SU-DHL-6 (cell line): ENCODE results near the gene DNAH11.

Source experiments
- EZH2phosphoT487 ChIP-seq: fragments of 200-600 bp; sonication (generic), shearing (Covaris generic); conservative IDR thresholded peaks from 2 replicates; pipeline ENCODE4 v1.6.1; 2018; ENCODE audit warnings: mild to moderate bottlenecking, antibody characterized with exemption, low read length, moderate library complexity, mixed read lengths
- TF ChIP-seq, protein P1 (sequence below): fragments of 200-600 bp; sonication (generic); IDR thresholded peaks from one replicate; pipeline ENCODE4 v1.5.1; 2017; ENCODE audit warnings: antibody characterized with exemption, mild to moderate bottlenecking, low read length, moderate library complexity; ENCODE audit not compliant: insufficient read depth, poor library complexity, severe bottlenecking

DNA sequence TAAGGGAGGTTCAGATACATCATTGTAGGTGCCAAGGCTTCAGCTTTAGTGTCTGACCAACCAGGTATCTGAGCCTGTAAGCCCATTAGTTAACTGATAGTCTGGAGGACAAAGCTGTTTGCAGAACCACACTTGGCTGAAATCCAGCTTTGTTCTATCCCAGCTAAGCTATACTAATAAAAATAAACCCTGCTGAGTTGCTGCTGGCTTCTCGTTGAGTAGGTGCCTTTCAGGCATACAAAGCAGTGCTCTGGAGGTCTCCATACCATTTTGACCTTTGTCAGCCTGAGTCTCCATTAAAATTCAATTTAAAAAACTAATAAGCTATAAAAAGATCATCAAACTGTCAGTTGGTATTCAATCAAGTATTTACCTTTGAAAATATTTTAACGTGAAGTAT is 380.8 kb downstream of the DNAH11 start:
- TF ChIP-seq, protein P1, sequence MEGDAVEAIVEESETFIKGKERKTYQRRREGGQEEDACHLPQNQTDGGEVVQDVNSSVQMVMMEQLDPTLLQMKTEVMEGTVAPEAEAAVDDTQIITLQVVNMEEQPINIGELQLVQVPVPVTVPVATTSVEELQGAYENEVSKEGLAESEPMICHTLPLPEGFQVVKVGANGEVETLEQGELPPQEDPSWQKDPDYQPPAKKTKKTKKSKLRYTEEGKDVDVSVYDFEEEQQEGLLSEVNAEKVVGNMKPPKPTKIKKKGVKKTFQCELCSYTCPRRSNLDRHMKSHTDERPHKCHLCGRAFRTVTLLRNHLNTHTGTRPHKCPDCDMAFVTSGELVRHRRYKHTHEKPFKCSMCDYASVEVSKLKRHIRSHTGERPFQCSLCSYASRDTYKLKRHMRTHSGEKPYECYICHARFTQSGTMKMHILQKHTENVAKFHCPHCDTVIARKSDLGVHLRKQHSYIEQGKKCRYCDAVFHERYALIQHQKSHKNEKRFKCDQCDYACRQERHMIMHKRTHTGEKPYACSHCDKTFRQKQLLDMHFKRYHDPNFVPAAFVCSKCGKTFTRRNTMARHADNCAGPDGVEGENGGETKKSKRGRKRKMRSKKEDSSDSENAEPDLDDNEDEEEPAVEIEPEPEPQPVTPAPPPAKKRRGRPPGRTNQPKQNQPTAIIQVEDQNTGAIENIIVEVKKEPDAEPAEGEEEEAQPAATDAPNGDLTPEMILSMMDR, result no peak
- TF ChIP-seq EZH2phosphoT487, result no peak
